CD4-positive, alpha-beta T cell treated with Interleukin-1 beta for 1 hour (primary cell): Measurements from ENCODE around the gene GADD45GIP1.
"Not testable (repeated sequence)": the region's sequence is repeated elsewhere in the genome, so short reads cannot be mapped to it uniquely, and the experiment has no call there.

Experiments
- DNase-seq, 2 donors: peaks; one replicate each; pipeline ENCODE4 v3.0.0-alpha.2; 2020 to 2022

The GADD45GIP1 gene

GRCh38 chr19:12987781-12988180 lies 30.8 kb upstream of the GADD45GIP1 start:
- no peak for DNase-seq

DNA sequence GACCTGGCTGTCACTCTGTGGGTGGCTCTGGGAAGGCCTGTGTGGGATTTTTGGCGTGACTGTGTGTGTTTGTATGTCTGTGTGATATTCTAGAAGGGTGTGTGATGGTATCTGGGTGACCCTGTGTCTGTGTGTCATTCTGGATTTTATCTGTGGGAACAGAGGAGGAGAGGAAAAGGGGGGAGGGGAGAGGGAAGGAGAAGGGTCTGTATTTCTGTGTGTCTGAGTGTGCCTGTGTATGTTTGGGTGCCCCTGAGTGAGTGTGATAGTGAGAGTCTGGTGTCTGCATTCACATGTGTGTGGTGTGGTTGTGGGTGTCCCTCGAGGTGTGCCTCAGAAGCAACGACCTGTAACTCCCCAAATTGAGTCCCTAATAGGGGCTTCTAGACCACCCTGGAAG lies 30.2 kb upstream of the GADD45GIP1 start:
- no peak for DNase-seq

DNA sequence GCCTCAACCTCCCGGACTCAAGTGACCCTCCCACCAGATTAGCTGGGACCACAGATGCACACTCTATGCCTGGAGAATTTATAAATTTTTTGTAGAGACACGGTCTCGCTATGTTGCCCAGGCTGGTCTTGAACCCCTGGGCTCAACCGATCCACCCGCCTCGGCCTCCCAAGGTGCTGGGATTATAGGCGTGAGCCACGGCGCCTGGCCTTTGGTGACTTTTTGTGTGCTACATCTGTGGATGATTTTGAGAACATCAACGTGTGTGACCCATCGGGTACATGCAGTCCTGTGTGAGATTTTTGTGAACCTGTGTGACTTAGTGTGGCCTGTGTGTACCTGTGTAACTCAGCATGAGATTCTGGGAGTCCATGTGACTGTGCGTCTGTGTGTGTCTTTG lies 29.7 kb upstream of the GADD45GIP1 start:
- no peak for DNase-seq

- DNase-seq = peak; percentile 25 to 59
Observed at GRCh38 chr19:12985049-12985776, 28.2 kb upstream of the GADD45GIP1 start.

GRCh38 chr19:12984683-12985048 lies 27.6 kb upstream of the GADD45GIP1 start:
- DNase-seq = no peak

GRCh38 chr19:12984143-12984627 lies 27.2 kb upstream of the GADD45GIP1 start:
- DNase-seq = peak; percentile 12 to 13

DNA sequence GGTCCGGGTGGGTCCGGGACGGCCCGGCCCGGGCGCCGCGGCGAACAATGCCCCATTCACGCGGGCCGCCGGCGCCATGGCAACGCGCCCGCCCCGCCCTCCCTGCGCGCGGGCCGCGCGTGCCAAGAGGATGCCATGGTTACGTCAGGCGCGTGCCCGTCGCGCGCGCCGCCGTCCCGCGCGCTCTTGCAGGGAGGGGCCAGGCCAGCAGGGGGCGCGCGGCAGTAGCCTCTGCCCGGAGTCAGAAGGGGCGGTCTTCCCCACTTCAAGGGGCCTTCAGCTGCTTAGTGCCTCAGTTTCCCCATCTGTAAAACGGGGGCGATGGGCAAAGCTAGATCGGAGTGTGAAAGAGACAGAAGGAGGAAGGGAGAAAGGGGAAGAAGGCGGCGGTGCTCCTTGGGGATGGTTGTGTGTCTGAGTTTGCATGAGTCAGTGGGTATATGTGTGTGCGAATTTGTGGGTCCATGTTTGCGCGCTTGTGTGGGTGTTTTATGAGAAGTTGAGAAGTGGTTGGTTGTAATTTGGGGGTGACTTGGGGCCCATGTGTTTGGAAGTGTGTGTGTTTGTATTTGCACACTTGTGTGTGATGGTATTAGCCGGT lies 26.6 kb upstream of the GADD45GIP1 start:
- peak; percentile 85 to 87 for DNase-seq

GRCh38 chr19:12983091-12983490 lies 26.1 kb upstream of the GADD45GIP1 start:
- no peak for DNase-seq

DNA sequence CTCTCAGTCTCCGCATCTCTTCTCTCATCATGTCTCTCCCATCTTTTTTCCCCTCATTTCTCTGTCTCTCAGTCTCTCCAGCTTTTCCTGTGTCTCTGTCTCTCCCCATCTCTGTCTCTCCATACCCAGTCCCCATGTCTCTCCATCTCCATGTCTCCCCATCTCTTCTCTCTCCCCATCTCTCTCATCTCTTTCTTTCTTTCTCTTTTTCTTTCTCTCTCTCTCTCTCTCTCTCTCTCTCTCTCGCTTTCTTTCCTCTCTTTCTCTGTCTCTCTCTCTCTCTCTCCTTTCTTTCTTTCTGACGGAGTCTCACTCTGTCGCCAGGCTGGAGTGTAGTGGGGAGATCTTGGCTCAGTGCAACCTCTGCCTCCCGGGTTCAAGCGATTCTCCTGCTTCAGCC lies 25.6 kb upstream of the GADD45GIP1 start:
- DNase-seq = no peak

DNA sequence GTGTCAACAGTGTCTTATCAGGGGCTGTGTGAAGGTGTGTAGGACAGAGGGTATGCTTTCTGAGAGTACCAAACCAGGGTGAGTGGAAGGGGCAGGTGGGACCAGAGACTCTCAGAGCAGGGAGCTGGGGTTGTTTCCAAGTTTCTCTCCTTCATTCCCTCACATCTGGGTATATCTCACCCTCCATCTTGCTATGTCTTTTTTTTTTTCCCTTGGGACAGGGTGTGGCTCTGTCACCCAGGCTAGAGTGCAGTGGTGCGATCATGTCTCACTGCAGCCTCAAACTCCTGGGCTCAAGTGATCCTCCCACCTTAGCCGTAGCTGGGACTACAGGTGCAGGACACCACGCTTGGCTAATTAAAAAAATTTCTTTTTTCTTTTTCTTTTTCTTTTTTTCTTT lies 23.0 kb upstream of the GADD45GIP1 start:
- no peak for DNase-seq

GRCh38 chr19:12976109-12976508 lies 19.1 kb upstream of the GADD45GIP1 start:
- not testable (repeated sequence) for DNase-seq

DNA sequence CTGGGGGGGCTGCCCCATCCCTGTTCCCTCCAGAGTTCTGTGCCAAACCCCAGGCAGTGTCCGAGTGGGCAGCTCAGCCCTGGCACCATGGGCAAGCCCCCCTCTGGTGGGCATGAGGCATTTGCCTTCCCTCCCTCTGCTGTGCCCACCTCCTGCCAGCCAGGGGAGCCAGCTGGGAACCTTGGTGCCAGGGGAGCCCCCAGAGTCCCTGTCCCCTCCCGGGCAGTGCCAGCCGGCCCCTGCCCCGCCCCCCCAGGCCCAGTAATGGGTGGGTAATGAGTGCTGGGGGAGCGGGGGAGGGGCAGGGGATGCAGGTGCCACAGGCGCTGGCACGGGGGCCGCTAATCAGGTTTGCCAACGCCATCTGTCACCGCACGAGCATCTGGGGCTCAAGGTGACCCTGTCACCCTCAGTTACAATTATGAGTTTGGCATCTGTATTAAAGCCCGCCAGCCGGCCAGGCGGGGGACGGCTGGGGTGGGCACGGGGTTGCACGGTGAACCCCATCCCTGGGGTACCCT lies 18.3 kb upstream of the GADD45GIP1 start:
- DNase-seq = no peak

- DNase-seq = no peak
Observed at GRCh38 chr19:12974301-12975220, 17.5 kb upstream of the GADD45GIP1 start.

DNA sequence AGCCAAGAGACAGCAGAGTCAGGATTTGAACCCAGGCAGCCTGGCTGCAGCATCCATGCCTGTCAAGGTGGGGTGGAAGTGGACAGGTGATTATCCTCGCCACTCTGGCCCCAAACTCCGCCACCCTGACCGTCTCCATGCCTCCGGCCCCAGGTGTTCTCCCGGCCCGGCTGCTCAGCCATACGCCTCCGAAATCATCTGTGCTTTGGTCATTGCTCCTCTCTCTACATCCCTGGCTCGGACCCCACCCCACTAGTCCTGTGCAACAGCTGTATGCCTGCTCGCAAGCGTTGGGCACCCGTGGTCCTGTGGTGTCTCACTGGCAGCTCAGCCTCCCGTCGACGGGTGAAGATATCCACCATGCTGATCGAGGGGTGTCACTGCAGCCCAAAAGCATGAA lies 16.2 kb upstream of the GADD45GIP1 start:
- DNase-seq = no peak

GRCh38 chr19:12970070-12970820 lies 13.2 kb upstream of the GADD45GIP1 start:
- DNase-seq = no peak

GRCh38 chr19:12969292-12969988 lies 12.4 kb upstream of the GADD45GIP1 start, which contains the start of gene DAND5:
Gene DAND5, plus strand, starts transcription at chr19:12969576. Its CDS starts 85 bp downstream, at chr19:12969661.
- no peak for DNase-seq

DNA sequence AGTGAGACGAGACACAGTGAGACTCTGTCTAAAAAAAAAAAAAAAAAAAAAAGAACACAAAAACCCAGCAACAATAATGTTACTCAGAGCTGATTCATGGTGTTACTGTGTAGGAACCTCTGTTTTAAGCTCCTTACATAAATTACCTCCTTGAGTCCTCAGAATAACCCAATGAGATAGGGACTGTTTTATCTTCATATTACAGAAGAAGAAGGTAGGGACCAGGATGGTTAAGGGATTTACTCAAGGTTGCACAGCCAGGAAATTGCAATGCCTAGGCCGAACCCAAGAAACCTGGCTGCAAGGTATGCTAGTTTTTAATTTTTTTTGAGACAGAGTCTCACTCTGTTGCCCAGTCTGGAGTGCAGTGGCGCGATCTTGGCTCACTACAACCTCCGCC lies 10.9 kb upstream of the GADD45GIP1 start:
- DNase-seq = no peak

DNA sequence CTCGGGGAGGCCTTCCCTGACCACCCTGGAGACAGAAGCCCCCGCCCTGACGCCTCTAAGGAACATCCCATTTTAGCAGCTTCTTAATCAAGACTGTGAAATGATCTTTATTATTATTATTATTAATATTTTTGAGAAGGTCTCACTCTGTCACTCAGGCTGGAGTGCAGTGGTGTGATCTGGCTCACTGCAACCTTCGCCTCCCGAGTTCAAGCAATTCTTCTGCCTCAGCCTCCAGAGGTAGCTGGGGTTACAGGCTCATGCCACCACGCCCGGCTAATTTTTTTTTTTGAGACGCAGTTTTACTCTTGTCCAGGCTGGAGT lies 8.8 kb upstream of the GADD45GIP1 start:
- DNase-seq = no peak

DNA sequence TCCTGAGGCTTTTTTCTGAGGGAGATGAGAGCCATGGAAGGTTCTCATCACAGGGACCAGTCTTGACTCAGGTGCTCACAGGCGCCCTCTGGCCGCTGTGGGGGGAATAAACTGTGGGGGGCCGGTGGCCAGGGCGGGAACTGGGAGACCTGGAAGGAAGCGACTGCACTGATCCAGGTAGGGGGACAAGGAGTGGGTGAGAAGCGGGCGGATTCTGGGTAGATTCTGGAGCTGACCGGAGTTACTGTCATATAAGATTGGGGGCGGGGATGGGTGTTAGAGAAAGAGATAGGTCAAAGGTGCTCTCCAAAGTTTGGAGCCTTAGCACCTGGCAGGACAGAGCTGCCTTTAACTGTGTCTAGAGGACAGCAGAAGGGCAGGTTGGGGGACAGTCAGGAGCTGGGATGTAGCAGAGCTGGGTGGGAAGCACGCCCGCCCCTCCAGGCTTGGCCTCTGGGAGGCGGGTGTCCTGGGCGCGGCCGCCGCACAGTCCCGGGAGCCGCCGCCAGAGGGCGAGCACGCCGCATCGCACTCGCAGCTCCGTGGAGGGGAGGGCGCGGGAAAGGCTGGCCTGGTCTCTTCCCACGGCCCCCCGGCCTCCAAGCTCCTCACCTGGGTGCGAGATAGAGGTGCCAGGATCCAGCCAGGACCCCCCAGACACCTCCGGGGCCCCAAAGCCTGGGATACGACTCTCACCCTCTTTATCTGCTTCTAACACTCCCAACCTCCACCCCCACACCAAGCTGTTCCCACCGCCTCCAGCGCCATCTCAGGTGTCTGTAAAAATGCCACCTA lies 8.2 kb upstream of the GADD45GIP1 start:
- DNase-seq = peak; percentile 78 to 83

DNA sequence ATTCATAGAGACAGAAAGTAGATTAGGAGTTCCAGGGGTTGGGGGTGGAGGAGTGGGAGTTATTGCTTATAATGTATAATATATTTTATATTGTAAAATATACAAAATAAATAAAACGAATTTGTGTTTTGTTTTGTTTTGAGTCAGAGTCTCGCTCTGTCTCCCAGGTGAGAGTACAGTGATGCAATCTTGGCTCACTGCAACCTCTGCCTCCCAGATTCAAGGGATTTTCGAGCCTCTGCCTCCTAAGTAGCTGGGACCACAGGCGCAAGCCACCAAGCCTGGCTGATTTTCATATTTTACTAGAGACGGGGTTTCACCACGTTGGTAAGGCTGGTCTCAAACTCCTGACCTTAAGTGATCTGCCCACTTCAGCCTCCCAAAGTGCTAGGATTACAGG lies 2.5 kb upstream of the GADD45GIP1 start:
- DNase-seq = no peak

DNA sequence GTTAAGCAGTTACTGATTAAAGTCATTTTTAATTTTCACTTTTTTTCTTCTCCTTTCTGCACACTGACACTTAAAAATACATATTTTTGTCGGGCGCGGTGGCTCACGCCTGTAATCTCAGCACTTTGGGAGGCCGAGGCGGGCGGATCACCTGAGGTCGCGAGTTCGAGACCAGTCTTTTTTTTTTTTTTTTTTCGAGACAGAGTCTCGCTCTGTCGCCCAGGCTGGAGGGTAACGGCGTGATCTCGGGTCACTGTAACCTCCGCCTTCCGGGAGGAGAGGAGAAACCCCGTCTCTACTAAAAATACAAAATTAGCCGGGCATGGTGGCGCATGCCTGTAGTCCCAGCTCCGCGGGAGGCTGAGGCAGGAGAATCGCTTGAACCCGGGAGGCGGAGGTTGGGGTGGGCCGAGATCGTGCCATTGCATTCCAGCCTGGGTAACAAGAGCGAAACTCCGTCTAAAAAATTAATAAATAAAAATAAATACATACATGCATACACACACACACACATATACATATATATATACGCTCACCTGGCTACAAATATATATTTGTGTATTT lies 448 bp upstream of the GADD45GIP1 start:
- not testable (repeated sequence) for DNase-seq
